Measurements from ENCODE around the gene ZNF616.

The ZNF616 gene

DNA sequence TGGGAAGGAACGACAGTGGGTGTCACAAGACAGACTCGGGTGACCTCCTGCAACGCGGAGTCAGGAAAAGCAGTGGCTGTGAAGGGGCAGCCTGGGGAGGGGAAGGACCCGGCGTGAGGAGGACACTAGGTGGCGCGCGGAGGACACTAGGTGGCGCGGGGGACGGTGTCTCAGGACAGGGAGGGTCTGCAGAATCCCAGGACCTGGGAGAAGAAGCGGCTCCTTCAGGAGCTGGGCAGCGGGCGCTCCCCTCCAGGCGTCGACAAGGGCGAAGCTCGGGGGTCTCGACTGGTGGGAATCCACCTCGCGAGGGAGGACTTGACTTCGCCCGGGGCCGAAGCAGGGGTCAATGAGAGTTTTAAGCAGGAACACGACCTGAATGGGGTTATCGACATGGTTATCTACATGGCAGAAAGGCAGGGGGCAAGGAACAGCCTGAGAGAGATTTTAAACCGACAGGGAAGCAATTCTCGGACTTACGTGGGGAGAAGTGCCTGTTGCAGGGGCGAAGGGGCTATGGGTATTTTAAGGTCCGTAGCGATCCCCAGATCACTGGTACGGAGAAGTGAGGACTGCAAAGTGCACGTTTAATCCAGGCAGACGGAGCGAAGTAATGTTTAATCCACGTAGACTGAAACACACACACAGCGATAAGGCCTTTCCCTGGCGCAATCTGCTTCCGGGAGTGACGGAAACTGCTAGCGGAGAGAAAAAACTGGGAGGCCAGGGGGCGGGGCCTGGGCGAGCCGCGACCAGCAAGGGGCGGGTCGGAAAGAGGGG, at the start of gene ZNF616:
Gene ZNF616 (minus strand): TSS at position 687 of the 780 bp plus-strand sequence. CDS start 9,426 bp downstream, outside the sequence.
- TF ChIP-seq CTCF (IDR thresholded peaks at IDR 0.05; ENCODE audit: low read depth, low read length, missing control alignments) = peak; percentile 80
- Histone ChIP-seq H3K36me3 (replicated peaks) (no peaks in the 10 kb centered on the region), H3K4me3 (ENCODE audit: low read depth, low read length) (peak within 1 kb of the TSS; percentile 68), H3K27me3 (replicated peaks) (no peaks in the 10 kb centered on the region), H3K27ac (peak within 1 kb of the TSS; percentile 74)
- in situ Hi-C loops (cut with HindIII; ENCODE audit: low pct_ligation_motif_present, low sequenced_read_pairs) = no loop called here
- DNase-seq = peak; percentile 93

GRCh38 chr19:52188822-52189734, 49.3 kb upstream of the ZNF616 start:
- TF ChIP-seq CTCF (IDR thresholded peaks at IDR 0.05; ENCODE audit: low read depth, low read length, missing control alignments) = no peak
- in situ Hi-C loops (cut with HindIII; ENCODE audit: low pct_ligation_motif_present, low sequenced_read_pairs) = no loop called here
- peak; percentile 60 for DNase-seq
- Histone ChIP-seq H3K36me3 (replicated peaks) (peaks cover 8% of the 10 kb centered on the region), H3K4me3 (ENCODE audit: low read depth, low read length) (peak overlapping the region; percentile 52), H3K27me3 (replicated peaks) (no peaks in the 10 kb centered on the region), H3K27ac (peak overlapping the region; percentile 39)

DNA sequence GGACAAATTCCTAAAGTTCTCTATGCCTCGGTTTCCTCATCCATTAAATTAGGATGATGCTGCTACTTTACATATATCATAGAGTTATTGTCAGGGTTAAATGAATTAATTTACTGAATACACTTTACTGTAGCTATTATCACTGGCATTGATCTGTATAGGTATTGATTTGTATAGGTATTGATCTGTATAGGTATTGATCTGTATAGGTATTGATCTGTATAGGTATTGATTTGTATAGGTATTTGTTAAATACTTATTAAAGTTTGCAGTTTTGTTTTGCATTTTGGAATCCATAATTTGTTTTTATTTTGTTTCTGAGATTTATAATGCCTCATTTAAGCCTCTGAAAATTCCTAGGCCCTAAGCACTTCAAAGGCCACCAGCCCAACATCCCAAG, 47.7 kb upstream of the ZNF616 start:
- TF ChIP-seq CTCF (IDR thresholded peaks at IDR 0.05; ENCODE audit: low read depth, low read length, missing control alignments) = no peak
- in situ Hi-C loops (cut with HindIII; ENCODE audit: low pct_ligation_motif_present, low sequenced_read_pairs) = no loop called here
- Histone ChIP-seq H3K36me3 (replicated peaks) (no peaks in the 10 kb centered on the region), H3K27me3 (replicated peaks) (no peaks in the 10 kb centered on the region), H3K27ac (no peak overlapping the region), H3K4me3 (ENCODE audit: low read depth, low read length) (no peak overlapping the region)
- no peak for DNase-seq

DNA sequence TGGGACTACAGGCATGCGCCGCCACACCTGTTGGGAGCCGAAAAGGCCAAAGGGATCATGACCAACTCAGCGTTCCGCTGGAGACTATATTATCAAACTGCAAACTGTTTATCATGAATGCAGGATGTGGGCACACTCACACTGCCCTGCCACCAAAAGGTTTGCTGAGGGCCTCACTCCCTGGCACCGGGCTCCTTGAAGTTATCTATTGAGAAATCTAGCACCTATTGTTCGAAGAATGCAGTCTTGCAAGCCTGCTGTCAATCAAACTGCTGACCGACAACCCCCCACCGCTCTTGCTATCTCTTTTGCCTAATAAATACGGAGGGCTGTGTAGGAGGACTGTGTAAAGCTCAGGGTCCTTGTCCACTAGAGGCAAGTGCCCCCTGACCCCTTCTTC, 36.8 kb upstream of the ZNF616 start:
- in situ Hi-C loops (cut with HindIII; ENCODE audit: low pct_ligation_motif_present, low sequenced_read_pairs) = no loop called here

DNA sequence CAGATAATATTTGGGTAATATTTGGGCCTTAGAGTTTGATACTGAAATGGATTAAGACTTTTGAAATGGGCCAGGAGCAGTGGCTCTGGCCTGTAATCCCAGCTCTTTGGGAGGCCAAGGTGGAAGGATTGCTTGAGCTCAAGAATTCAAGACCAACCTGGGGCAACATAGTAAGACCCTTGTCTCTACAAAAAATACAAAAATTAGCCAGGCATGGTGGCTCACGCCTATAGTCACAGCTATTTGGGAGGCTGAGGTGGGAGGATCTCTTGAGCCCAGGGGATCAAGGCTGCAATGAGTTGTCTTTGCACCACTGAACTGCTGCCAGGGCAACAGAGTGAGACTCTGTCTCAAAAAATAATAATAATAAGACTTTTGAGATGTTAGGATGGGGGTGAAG, 32.6 kb upstream of the ZNF616 start:
- in situ Hi-C loops (cut with HindIII; ENCODE audit: low pct_ligation_motif_present, low sequenced_read_pairs) = no loop called here
- H3K36me3 ChIP-seq (replicated peaks) = peaks cover 4% of the 10 kb centered on the region
- H3K27ac ChIP-seq = no peak overlapping the region
- no peak for TF ChIP-seq CTCF (IDR thresholded peaks at IDR 0.05; ENCODE audit: low read depth, low read length, missing control alignments)
- no peak for DNase-seq
- H3K27me3 ChIP-seq (replicated peaks) = no peaks in the 10 kb centered on the region
- no peak overlapping the region for H3K4me3 ChIP-seq (ENCODE audit: low read depth, low read length)

More for the DNA sequence above, 36.8 kb upstream of the ZNF616 start:
- Histone ChIP-seq H3K27ac (no peak overlapping the region), H3K36me3 (replicated peaks) (no peaks in the 10 kb centered on the region), H3K4me3 (ENCODE audit: low read depth, low read length) (no peak overlapping the region), H3K27me3 (replicated peaks) (no peaks in the 10 kb centered on the region)
- no peak for DNase-seq
- TF ChIP-seq CTCF (IDR thresholded peaks at IDR 0.05; ENCODE audit: low read depth, low read length, missing control alignments) = no peak
